ENCODE results near the gene SYNE2.

DNA sequence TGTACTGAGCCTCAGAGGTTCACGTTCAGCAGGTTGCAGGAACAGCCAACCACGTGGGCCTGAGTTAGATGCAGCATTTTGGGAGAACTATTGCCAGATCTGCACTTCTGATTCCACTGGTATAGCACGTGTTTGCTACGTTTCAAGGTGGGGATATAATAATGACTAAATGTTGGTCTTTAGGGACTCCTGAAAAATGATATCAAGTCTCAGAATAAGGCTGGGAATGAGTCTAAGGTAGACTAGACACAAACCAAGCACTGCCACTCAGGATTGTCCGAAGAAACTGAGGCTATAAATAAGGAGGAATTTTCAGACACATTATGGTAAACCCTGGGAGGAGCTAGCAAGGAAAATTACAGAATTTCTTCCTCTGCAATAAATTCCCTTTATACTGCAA lies 343.3 kb downstream of the SYNE2 start:
- no peak for TF ChIP-seq POLR2A (IDR thresholded peaks at IDR 0.05)
- TF ChIP-seq, protein P1, sequence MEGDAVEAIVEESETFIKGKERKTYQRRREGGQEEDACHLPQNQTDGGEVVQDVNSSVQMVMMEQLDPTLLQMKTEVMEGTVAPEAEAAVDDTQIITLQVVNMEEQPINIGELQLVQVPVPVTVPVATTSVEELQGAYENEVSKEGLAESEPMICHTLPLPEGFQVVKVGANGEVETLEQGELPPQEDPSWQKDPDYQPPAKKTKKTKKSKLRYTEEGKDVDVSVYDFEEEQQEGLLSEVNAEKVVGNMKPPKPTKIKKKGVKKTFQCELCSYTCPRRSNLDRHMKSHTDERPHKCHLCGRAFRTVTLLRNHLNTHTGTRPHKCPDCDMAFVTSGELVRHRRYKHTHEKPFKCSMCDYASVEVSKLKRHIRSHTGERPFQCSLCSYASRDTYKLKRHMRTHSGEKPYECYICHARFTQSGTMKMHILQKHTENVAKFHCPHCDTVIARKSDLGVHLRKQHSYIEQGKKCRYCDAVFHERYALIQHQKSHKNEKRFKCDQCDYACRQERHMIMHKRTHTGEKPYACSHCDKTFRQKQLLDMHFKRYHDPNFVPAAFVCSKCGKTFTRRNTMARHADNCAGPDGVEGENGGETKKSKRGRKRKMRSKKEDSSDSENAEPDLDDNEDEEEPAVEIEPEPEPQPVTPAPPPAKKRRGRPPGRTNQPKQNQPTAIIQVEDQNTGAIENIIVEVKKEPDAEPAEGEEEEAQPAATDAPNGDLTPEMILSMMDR (IDR thresholded peaks at IDR 0.05) = no peak
